AG09319 (cell line): ENCODE measurements around the gene FRG2.
"Not testable (repeated sequence)": the region's sequence is repeated elsewhere in the genome, so short reads cannot be mapped to it uniquely, and the experiment has no call there.

Experiments used
- DNase-seq: peaks from one replicate; pipeline ENCODE4 v3.0.0-alpha.2; 2010; ENCODE audit warnings: low read depth; ENCODE audit errors: extremely low read depth
- TF ChIP-seq, protein P1 (sequence below): IDR thresholded peaks from 2 replicates; pipeline ENCODE4 v1.5.1; 2011; ENCODE audit warnings: low read depth, mild to moderate bottlenecking, inconsistent platforms, low read length, moderate library complexity

The FRG2 gene

GRCh38 chr4:189988877-189989431, 38.1 kb downstream of the FRG2 start:
- TF ChIP-seq, protein P1, sequence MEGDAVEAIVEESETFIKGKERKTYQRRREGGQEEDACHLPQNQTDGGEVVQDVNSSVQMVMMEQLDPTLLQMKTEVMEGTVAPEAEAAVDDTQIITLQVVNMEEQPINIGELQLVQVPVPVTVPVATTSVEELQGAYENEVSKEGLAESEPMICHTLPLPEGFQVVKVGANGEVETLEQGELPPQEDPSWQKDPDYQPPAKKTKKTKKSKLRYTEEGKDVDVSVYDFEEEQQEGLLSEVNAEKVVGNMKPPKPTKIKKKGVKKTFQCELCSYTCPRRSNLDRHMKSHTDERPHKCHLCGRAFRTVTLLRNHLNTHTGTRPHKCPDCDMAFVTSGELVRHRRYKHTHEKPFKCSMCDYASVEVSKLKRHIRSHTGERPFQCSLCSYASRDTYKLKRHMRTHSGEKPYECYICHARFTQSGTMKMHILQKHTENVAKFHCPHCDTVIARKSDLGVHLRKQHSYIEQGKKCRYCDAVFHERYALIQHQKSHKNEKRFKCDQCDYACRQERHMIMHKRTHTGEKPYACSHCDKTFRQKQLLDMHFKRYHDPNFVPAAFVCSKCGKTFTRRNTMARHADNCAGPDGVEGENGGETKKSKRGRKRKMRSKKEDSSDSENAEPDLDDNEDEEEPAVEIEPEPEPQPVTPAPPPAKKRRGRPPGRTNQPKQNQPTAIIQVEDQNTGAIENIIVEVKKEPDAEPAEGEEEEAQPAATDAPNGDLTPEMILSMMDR: no peak
- no peak for DNase-seq

DNA sequence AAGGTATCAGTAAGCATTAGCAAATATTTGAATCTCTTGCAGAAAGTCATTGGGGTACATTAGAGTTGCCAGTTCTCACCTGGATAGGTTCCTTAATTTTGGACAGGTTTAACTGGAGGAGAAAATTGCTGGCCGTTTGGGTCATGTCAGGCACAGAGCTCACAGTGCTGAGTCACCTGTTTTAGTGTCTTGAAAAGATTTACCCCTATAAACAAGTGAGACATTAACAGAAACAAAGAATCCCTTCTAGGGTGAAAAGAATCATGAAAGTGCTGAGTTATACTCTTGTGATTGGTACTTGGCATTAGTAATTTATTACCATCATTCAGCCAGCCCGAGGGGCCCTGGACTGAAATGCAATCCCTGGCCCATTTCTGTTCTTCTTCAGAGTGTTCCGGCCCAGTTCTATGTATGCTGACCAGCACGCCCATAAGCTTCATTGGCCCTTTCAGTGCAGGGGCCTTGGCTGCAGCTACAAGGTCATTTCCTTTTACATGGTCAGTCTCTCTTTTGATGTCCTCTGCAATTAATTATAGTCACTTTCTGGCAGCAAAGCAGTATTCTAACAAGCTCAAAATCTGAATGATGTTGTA, 41.3 kb downstream of the FRG2 start:
- not testable (repeated sequence) for DNase-seq

- not testable (repeated sequence) for DNase-seq
Observed at GRCh38 chr4:189984661-189985060, 42.4 kb downstream of the FRG2 start.

DNA sequence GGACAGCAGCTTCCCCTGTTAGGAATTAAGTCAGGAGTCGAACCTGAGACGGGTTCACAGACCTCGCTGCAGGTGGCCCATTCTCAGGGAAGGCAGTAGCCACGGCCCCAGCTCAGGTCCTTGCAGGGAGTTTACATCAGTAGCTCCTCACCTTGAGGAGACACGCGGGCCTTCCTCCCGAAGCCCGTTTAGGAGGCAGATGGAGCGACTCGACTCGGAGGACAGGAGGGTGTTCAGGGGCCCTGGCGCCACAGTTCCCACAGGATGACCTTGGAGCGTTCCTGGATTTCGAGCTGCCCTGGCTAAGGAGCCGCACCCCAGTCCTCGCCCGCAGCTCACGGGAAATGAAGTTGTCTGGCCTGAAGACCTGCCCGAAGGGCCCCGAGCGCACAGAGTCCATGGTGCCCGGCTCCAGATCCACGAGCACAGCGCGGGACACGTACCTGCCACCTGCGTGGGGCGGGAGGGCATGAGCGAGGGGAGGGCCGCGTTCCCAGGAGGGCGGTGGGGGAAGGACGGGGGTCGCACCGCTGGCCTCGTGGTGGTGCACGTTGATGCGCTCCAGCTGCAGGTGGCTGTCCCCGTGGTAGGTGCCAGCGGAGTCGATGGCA, 43.0 kb downstream of the FRG2 start:
- DNase-seq: not testable (repeated sequence)

DNA sequence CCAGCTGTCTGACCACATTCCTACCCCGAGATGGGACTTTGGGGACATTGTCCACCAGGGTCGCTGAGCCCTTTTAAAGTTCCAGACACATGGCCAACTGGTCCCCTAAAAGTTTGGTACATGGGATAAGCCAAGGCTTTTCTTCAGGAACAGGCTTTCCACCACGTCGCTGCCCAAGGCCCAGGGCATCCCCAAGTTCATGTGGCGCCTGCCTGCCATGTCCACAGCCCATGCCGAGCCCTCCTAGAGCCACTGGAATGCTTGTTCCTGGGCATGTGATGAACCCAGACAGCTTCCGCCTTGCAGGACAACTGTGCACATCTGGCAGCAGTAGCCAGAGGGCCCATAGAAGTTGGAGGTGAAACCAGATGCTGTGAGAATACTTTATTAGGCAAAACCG, 45.1 kb downstream of the FRG2 start:
- no peak for DNase-seq
- TF ChIP-seq, protein P1: no peak

- DNase-seq: not testable (repeated sequence)
Observed at GRCh38 chr4:189980292-189980691, 46.8 kb downstream of the FRG2 start.

DNA sequence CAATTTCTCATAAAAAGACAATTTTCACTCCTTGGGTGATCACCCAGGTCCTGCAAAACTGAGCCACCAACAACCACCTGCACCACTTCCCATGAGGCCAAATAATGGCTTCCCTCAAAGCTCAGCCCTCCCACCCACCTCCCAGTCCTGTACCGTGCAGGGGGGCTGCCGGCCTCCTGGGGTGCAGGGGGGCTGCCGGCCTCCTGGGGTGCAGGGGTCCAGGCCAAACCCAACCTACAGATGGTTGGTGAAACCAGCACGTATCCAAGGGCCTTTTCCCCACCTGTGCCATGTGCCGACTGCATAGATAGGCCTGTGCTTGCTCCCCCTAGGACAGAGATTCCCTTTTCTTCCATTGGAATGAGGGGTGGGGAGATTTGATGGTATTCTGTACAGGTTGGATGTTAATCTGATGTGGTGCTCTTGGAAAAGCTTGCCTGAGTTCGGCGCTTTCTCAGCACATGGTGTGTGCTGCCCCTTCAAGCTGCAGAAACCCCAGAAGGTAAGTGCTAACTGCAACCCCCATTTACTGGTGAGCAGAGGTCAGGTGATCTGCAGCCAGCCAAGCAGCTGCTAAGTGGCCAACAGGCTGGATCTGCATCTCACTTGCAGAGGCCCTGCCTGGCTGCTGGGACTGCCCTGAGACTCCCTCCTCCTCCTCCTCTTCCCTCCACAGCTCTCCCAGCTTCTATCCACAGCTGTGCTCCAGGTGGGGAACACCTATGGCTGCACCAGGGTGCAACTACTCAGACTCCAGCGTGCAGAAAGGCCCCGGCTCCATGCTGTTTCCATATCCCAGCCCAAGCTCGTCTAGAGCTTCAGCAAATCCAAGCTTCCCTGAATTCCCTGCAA, 47.6 kb downstream of the FRG2 start:
- TF ChIP-seq, protein P1: no peak
- DNase-seq: no peak
